ENCODE data around the gene WIPF2. TPM values are rescaled to one million over a fixed set of nuclear protein-coding genes. Genes with fewer than 3 reads are reported as not detected.
A peak's percentile ranks its signal among the peaks of the same experiment; 100 is the strongest.

Gene WIPF2
- total RNA-seq, 4 donors from 2014 or later: 7.7 to 11.1 (median 9.5) TPM

DNA sequence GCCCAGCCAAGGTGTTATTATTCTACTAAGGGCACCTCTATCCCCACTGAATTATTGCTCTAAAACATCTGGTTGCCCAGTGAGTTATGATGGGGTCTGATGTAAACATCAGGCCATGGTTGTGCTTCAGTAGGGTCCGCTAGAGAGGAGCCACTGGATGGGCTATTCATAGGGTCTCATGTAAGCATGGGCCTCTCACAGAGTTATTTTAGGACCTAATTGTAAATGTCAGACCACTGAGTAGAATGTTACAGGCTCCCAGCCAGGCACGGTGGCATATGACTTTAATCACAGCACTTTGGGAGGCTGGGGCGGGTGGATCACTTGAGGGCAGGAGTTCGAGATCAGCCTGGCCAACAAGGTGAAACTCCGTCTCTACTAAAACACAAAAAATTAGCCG, 36.5 kb upstream of the WIPF2 start:
- 79 to 81% methylated on average over 6 of the region's 6 CpGs for WGBS, 2 donors
- no peak for DNase-seq (ENCODE audit: low spot score in 2 of 2)
- Histone ChIP-seq H3K4me1 (peaks cover 0 to 34% (median 8%) of the 10 kb centered on the region in 4 donors), H3K27me3 (no peaks in the 10 kb centered on the region), H3K36me3 (peaks cover 0 to 14% (median 0%) of the 10 kb centered on the region in 3 donors), H3K4me3 (no peak overlapping the region), H3K27ac (no peak overlapping the region), H3K9me3 (no peaks in the 10 kb centered on the region)
- TF ChIP-seq POLR2A (IDR thresholded peaks at IDR 0.05) (no peak), EP300 (IDR thresholded peaks at IDR 0.05) (no peak)
- TF ChIP-seq, protein P1, sequence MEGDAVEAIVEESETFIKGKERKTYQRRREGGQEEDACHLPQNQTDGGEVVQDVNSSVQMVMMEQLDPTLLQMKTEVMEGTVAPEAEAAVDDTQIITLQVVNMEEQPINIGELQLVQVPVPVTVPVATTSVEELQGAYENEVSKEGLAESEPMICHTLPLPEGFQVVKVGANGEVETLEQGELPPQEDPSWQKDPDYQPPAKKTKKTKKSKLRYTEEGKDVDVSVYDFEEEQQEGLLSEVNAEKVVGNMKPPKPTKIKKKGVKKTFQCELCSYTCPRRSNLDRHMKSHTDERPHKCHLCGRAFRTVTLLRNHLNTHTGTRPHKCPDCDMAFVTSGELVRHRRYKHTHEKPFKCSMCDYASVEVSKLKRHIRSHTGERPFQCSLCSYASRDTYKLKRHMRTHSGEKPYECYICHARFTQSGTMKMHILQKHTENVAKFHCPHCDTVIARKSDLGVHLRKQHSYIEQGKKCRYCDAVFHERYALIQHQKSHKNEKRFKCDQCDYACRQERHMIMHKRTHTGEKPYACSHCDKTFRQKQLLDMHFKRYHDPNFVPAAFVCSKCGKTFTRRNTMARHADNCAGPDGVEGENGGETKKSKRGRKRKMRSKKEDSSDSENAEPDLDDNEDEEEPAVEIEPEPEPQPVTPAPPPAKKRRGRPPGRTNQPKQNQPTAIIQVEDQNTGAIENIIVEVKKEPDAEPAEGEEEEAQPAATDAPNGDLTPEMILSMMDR (IDR thresholded peaks at IDR 0.05): no peak

DNA sequence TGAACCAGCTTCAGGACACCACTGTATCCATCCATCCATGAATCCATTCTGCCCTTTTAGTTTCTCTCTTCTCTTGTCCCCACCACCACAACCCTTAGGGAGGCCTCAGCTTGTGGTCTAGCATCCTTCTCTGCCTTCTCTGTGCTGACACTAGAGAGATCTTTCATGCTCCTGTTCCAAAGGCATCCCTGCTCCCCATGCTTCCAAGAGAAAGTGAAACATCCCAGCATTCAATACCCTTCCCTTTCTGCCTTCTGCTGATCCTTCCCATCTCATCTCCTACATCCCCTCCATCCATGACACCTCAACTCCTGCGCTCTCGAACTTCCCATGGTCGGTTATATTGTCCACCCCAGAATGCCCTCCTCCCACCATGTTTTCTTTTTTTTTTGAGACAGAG, 31.9 kb upstream of the WIPF2 start:
- TF ChIP-seq, protein P1 (IDR thresholded peaks at IDR 0.05): no peak
- TF ChIP-seq EP300 (IDR thresholded peaks at IDR 0.05): no peak
- TF ChIP-seq POLR2A (IDR thresholded peaks at IDR 0.05): no peak
- Histone ChIP-seq H3K36me3 (peaks cover 0 to 21% (median 0%) of the 10 kb centered on the region in 3 donors), H3K4me3 (no peak overlapping the region), H3K27ac (no peak overlapping the region), H3K27me3 (no peaks in the 10 kb centered on the region), H3K4me1 (peaks cover 0 to 28% (median 7%) of the 10 kb centered on the region in 4 donors), H3K9me3 (no peaks in the 10 kb centered on the region)
- DNase-seq (ENCODE audit: low spot score in 2 of 2): no peak
- WGBS, 2 donors: 85 to 91% methylated on average over 3 of the region's 3 CpGs

DNA sequence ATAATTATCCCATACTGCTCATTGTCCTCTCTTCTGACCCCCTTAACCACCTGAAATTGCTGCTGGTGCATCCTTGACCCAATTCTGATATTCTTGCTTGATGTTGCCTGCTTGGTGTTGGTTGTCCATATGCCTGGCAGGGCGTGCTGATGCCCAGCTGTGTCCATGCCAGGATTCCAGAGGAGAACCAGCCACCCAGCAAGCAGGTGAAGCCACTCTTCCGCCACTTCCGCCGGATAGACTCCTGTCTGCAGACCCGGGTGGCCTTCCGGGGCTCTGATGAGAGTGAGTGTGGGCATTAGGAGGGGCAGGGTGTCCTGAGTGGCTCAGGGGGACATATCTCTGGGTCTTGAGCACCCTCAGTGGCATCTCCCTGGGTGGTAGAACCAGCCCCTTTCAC, 30.4 kb upstream of the WIPF2 start:
- DNase-seq (ENCODE audit: low spot score in 2 of 2): no peak
- peaks cover 0 to 28% (median 0%) of the 10 kb centered on the region in 3 donors for H3K36me3 ChIP-seq
- WGBS, 2 donors: 93 to 95% methylated on average over 6 of the region's 6 CpGs
- H3K4me1 ChIP-seq: peaks cover 0 to 31% (median 7%) of the 10 kb centered on the region in 4 donors
- no peak for TF ChIP-seq POLR2A (IDR thresholded peaks at IDR 0.05)
- TF ChIP-seq, protein P1 (IDR thresholded peaks at IDR 0.05): no peak
- TF ChIP-seq EP300 (IDR thresholded peaks at IDR 0.05): no peak
- no peak overlapping the region for H3K27ac ChIP-seq
- no peaks in the 10 kb centered on the region for H3K27me3 ChIP-seq
- no peaks in the 10 kb centered on the region for H3K9me3 ChIP-seq
- no peak overlapping the region for H3K4me3 ChIP-seq

DNA sequence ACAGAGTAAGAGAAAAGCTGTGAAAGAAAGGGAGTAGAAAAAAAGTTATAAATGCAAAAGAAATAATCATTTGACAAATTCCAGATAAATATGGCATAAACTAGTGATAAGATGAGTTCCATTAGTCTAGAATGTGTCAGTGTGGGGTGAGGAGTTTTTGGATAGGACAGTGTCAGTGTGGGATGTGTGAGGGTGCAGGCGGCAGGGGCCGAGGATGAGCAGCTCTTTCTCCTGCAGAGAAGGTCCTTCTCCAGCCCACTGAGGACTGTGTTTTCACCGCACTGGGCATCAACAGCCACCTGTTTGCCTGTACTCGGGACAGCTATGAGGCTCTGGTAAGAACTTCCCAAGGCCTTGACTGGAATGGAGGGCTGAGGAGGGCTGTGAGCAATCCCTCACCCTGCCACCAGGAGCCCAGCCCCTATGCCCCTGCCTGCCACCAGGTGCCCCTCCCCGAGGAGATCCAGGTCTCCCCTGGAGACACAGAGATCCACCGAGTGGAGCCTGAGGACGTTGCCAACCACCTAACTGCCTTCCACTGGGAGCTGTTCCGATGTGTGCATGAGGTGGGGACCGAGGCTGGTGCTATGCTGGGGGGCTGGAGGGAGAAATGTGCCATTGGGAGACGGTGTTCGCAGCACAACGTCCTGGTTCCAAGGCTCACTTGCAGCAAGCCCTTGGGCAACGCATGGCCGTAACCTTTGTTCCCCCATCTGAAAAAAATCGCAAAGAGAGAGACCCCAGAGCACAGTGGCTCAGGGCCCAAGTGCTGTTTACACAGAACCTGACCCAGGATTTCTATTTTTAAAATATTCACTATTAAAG, 28.7 kb upstream of the WIPF2 start:
- peak overlapping the region in 3 of 4 donors; percentile 58 to 88 (median 82) for H3K27ac ChIP-seq
- WGBS, 2 donors: 61 to 62% methylated on average over 11 to 15 of the region's 15 CpGs
- peak overlapping the region in 1 of 4 donors; percentile 67 for H3K4me3 ChIP-seq
- peaks cover 0 to 35% (median 0%) of the 10 kb centered on the region in 3 donors for H3K36me3 ChIP-seq
- no peak for DNase-seq (ENCODE audit: low spot score in 2 of 2)
- peaks cover 0 to 25% (median 7%) of the 10 kb centered on the region in 4 donors for H3K4me1 ChIP-seq
- H3K27me3 ChIP-seq: no peaks in the 10 kb centered on the region
- TF ChIP-seq POLR2A (IDR thresholded peaks at IDR 0.05): no peak
- TF ChIP-seq, protein P1 (IDR thresholded peaks at IDR 0.05): peak in 2 of 5 experiments; percentile 23 to 41
- no peak for TF ChIP-seq EP300 (IDR thresholded peaks at IDR 0.05)
- H3K9me3 ChIP-seq: no peaks in the 10 kb centered on the region

Measured in tibial nerve (tissue), 4 donors.